Inflammatory macrophage treated with lipopolysaccharide for 1 hour (primary cell): ENCODE data around the gene NR3C1.

Experiments
- DNase-seq, 2 donors: peaks; one replicate each; pipeline ENCODE4 v3.0.0-alpha.2; 2020 to 2022

NR3C1 gene

GRCh38 chr5:143403593-143404415 lies at the start of gene NR3C1:
NR3C1 (minus strand) TSS chr5:143403686; CDS start chr5:143400839, 2,847 bp downstream.
- DNase-seq: peak; percentile 64 to 73

GRCh38 chr5:143449772-143450171 lies 46.3 kb upstream of the NR3C1 start:
- no peak for DNase-seq

- no peak for DNase-seq
Observed at GRCh38 chr5:143448518-143448917, 45.0 kb upstream of the NR3C1 start.

GRCh38 chr5:143447983-143448382 lies 44.5 kb upstream of the NR3C1 start:
- DNase-seq: no peak

- no peak for DNase-seq
Observed at GRCh38 chr5:143446535-143447226, 43.2 kb upstream of the NR3C1 start.

- DNase-seq: no peak
Observed at GRCh38 chr5:143445776-143446175, 42.3 kb upstream of the NR3C1 start.

GRCh38 chr5:143443330-143443729 lies 39.8 kb upstream of the NR3C1 start:
- DNase-seq: no peak

- DNase-seq: no peak
Observed at GRCh38 chr5:143442385-143442784, 38.9 kb upstream of the NR3C1 start.

GRCh38 chr5:143440448-143441115 lies 37.1 kb upstream of the NR3C1 start:
- DNase-seq: no peak

GRCh38 chr5:143437666-143438273 lies 34.3 kb upstream of the NR3C1 start:
- no peak for DNase-seq

GRCh38 chr5:143436871-143437270 lies 33.4 kb upstream of the NR3C1 start:
- DNase-seq: no peak

GRCh38 chr5:143435210-143435657 lies 31.7 kb upstream of the NR3C1 start:
- peak; percentile 88 to 90 for DNase-seq

GRCh38 chr5:143434261-143435209 lies 31.0 kb upstream of the NR3C1 start:
- DNase-seq: peak; percentile 68 to 80

GRCh38 chr5:143433670-143434069 lies 30.2 kb upstream of the NR3C1 start:
- DNase-seq: no peak

- no peak for DNase-seq
Observed at GRCh38 chr5:143432658-143433239, 29.3 kb upstream of the NR3C1 start.

- DNase-seq: no peak
Observed at GRCh38 chr5:143431789-143432188, 28.3 kb upstream of the NR3C1 start.

GRCh38 chr5:143428738-143429420 lies 25.4 kb upstream of the NR3C1 start:
- peak; percentile 80 to 85 for DNase-seq

GRCh38 chr5:143428155-143428554 lies 24.7 kb upstream of the NR3C1 start:
- peak; percentile 80 to 93 for DNase-seq

- DNase-seq: no peak
Observed at GRCh38 chr5:143427122-143427735, 23.7 kb upstream of the NR3C1 start.

GRCh38 chr5:143426437-143426991 lies 23.0 kb upstream of the NR3C1 start:
- no peak for DNase-seq
